Uterus (tissue), 2 donors: ENCODE measurements around the gene CPNE4.

Experiments used
- POLR2A ChIP-seq, 2 donors: fragments of 450-650 bp; IDR thresholded peaks; one replicate each; pipeline ENCODE4 v1.6.1; 2016; ENCODE audit warnings: antibody characterized with exemption in 2 of 2, mild to moderate bottlenecking in 1 of 2, moderate library complexity in 1 of 2
- TF ChIP-seq, protein P1 (sequence below), 4 experiments: fragments of 200-600 bp in 2 of 4; fragments of 450-650 bp in 2 of 4; sonication (generic) in 2 of 4; IDR thresholded peaks; one replicate each; pipeline ENCODE4 v1.5.1; 2016 to 2019; ENCODE audit warnings: antibody characterized with exemption in 4 of 4, mild to moderate bottlenecking in 2 of 4, moderate library complexity in 1 of 4

DNA sequence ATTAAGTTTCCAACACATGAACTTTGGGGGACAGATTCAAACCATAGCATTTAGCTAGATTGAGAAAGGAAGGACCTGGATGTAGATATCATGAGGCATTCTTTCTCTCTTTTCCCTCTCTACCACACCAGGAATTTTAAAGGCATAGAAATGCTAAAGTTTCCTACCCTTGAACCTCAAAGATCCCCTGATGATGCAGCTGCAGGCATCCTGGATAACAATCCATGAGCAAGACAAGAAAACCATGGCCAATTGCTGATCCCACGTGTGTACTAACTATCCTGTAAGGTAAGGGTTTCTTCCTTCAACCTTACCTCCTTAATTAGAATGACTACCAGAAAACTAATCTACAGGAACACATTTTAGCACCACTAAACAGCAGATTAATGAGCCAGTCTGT lies 36.8 kb downstream of the CPNE4 start:
- TF ChIP-seq, protein P1, sequence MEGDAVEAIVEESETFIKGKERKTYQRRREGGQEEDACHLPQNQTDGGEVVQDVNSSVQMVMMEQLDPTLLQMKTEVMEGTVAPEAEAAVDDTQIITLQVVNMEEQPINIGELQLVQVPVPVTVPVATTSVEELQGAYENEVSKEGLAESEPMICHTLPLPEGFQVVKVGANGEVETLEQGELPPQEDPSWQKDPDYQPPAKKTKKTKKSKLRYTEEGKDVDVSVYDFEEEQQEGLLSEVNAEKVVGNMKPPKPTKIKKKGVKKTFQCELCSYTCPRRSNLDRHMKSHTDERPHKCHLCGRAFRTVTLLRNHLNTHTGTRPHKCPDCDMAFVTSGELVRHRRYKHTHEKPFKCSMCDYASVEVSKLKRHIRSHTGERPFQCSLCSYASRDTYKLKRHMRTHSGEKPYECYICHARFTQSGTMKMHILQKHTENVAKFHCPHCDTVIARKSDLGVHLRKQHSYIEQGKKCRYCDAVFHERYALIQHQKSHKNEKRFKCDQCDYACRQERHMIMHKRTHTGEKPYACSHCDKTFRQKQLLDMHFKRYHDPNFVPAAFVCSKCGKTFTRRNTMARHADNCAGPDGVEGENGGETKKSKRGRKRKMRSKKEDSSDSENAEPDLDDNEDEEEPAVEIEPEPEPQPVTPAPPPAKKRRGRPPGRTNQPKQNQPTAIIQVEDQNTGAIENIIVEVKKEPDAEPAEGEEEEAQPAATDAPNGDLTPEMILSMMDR (IDR thresholded peaks at IDR 0.05), result no peak
- no peak for TF ChIP-seq POLR2A (IDR thresholded peaks at IDR 0.05)
